Activated CD4-positive, alpha-beta T cell treated with anti-CD3 and anti-CD28 coated beads, Interleukin-2, amount 50 U/mL, for 1 hour (primary cell): Measurements from ENCODE around the gene ZNF138.
"Not testable (repeated sequence)": the region's sequence is repeated elsewhere in the genome, so short reads cannot be mapped to it uniquely, and the experiment has no call there.

ENCODE experiments used
- DNase-seq: peaks from one replicate; pipeline ENCODE4 v3.0.0-alpha.2; 2020

The ZNF138 gene

DNA sequence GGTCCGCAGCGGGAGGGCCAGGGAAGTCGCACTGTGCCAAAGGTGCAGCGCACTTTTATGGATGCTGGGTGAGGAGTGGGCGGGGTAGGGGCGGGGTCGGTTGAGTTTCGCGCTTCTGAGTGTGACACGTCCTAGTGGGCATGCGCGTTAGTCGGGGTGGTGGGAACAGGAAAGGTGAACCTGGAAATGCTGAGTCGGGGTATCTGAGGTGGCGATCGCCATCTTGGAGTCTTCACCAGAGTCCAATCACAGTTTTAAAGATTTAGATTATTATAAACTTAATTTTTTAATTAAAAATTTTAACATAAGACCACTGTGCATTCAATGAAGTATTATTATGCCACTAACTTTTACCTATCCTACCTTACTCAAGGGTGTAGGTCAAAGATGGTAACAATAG lies 45.7 kb downstream of the ZNF138 start:
- DNase-seq: no peak

DNA sequence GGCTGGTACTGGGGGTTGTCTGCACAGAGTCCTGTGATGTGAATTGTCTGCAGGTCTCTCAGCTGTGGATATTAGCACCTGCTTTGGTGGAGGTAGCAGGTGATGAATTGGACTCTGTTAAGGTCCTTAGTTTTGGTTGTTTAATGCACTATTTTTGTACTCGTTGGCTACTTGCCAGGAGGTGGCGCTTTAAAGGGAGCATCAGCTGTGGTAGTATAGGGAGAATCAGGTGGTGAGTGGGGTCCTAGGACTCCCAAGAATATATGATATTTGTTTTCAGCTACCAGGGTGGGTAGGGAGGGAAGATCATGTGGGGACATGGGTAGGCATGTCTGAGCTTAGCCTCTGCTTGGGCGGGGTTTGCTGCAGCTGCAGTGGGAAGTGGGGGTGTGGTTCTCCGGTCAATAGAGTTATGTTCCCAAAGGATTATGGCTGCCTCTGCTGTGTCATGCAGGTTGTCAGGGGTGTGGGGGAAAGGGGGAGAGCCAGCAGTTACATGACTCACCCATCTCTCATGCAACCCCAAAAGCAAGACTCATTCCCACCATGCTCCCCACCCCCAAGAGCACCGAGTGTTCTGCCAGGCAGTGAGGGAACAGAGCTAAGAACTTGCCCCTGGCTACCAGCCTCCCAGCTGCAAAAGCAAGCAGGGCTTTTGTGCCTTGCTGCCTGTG lies 55.2 kb downstream of the ZNF138 start:
- no peak for DNase-seq

DNA sequence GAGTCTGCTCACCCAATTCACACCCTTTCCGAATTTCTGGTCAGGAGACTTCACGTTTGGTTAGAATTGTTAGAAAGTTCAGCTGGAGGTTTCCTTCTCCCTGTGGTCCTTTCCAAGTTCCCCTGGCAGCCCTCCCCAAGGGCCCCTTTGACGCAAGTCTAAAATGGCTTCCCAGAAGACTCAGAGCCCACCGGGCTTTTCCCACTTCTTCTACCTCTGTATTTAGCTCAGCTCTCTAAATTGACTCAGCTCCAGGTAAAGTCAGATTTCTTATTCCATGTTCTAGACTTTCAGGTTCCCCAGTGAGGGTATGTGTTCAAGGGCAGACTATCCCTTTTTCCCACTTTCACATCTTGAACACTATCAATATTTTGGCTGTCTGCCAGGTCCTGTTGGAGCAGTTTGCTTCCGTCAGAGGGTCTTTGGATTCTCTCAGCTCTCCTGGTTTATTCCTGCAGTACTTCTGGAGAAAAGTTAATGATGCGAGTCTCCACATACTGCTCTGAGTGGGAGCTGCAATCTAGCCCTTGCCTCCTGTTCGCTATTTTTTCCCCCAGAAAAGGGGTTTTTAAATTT lies 55.8 kb downstream of the ZNF138 start:
- DNase-seq: no peak

DNA sequence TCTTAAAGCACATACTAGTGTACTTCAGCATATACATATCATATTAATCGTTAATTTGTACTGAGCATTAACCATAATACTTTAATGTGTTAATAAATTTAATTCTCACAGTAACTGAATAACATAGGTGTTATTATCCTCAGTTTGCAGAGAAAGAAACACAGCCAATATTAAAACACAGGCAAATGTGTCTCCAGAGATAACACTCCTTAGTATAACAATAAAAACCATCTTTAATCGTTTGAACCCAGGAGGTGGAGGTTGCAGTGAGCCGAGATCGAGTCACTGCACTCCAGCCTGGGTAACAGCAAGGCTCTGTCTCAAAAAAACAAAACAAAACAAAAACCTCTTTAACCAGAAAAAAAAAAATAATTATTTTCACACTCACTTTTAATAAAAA lies 59.5 kb downstream of the ZNF138 start:
- DNase-seq: no peak

DNA sequence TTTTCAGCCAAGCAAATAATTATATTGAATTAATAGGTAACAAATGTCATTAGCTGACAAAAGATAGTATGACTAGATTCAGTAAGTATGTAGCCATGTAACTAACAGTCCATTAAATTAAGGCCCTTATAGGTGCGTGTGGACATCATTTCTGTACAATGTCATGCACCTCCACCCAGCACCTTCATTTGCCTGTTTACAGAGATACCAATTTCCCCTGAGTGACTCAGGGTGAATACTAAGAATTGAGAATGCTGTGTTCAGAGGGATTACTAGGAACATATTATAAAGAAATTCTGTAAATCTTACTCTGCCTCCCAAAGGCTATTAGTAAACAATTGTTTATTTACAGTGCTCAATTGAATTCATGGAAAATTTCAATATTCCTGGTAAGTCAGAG lies 60.7 kb downstream of the ZNF138 start:
- DNase-seq: no peak

DNA sequence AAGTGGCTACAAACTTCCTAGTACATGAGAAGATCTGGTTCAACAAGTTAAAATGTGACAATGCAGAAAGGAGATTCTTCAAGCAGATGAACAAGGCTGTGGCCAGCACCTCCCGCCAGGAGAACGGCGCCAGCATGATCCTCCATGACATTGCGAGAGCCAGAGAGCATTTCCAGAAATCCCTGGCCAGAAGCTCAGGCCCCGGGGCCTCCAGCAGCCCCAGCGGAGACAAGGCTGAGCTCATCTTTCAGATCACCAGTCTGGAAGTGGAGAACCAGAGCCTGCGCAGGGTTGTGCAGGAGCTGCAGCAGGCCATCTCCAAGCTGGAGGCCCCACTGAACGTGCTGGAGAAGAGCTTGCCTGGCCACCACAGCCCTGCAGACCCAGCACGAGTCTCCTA lies 68.8 kb downstream of the ZNF138 start:
- no peak for DNase-seq

DNA sequence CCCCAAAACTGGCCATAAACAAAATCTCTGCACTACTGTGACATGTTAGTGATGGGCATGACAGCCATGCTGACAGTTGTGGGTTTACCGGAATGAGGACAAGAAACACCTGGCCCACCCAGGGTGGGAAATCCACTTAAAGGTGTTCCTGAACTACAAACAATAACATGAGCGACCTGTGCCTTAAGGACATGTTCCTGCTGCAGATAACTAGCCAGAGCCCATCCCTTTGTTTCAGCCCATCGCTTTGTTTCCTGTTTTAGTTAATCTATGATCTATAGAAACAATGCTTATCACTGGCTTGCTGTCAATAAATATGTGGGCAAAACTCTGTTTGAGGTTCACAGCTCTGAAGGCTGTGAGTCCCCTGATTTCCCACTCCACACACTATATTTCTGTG lies 69.3 kb downstream of the ZNF138 start:
- not testable (repeated sequence) for DNase-seq

DNA sequence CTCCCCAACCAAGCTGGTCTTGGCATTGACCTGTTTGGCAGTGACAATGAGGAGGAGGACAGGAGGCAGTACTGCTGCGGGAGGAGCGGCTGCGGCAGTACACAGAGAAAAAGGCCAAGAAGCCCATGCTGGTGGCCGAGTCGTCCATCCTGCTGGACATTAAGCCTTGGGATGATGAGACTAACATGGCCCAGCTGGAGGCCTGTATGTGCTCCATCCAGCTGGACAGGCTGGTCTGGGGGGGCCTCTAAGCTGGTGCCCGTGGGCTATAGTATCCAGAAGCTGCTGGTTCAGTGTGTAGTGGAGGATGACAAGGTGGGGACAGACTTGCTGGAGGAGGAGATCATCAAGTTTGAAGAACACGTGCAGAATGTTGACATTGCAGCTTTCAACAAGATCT lies 69.7 kb downstream of the ZNF138 start:
- no peak for DNase-seq

DNA sequence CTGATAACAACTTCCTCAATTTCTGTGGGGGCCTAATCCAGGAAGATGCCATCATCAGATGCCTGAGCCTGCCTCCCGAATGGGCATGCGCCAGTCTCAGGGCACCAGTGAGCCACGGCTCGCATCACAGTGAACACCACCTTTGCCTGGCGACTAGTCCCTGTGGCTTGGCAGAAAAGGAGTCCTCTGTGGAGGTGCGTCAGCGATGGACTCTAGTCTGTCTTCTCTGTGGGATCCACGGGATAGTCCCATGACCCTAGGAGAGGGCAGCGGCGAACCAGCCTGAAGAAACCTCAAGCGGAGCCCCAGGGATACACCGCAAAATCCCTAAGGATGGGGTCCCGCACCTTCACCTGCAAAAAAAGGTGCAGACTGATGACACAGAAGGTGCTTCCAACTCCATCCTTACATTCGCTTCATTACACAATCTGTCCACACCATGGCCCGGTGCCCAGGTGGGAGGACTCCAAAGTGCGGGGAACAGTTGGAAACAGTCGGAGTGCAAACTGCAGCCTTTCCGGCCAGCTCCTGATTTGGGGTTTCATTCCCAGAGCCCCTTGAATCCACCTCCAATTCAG lies 73.7 kb downstream of the ZNF138 start:
- no peak for DNase-seq

DNA sequence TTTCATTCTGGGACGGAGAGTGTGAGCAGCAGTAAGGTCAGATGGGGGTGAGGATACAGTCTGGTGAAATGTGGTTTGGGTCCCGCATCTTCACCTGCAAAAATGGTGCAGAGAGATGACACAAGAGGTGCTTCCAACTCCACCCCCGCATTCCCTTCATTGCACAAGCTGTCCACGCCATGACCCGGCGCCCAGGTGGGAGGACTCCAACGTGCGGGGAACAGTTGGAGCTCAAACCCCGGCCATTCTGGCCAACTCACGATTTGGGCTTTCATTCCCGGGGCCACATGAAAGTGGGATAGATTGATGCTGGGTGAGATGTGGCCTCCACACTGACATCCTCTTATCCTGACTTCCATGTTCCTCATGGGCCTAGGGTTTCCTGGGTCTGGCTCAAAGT lies 74.3 kb downstream of the ZNF138 start:
- DNase-seq: no peak

DNA sequence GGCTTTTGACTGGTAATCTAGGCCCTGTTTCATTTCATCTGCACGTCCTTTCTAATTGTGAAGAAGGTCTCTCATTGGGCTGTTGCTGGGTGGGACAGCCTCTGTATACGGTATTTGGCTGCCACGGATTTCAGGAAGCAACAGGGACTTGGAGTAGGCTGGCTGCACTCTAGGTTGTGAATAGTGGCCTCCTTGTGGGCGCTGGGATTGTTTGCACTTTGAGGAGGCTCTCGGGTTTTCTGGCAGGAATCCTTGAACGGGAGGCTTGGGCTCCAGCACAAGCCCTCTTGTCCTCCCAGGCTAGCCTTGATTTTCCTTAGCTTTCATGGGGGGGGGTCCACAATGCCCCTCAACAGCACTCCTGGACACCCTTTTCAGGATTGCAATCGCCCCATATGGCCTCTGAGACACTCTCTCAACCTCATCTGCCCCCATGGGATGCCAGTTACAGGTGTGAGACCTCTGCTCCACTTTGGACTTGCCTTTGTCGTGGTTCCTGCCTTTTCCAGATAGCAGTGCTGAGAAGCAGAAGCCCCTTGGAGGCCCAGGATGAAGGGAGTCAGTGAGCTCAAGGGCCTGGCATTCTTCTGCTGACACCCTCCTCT lies 75.0 kb downstream of the ZNF138 start:
- no peak for DNase-seq

DNA sequence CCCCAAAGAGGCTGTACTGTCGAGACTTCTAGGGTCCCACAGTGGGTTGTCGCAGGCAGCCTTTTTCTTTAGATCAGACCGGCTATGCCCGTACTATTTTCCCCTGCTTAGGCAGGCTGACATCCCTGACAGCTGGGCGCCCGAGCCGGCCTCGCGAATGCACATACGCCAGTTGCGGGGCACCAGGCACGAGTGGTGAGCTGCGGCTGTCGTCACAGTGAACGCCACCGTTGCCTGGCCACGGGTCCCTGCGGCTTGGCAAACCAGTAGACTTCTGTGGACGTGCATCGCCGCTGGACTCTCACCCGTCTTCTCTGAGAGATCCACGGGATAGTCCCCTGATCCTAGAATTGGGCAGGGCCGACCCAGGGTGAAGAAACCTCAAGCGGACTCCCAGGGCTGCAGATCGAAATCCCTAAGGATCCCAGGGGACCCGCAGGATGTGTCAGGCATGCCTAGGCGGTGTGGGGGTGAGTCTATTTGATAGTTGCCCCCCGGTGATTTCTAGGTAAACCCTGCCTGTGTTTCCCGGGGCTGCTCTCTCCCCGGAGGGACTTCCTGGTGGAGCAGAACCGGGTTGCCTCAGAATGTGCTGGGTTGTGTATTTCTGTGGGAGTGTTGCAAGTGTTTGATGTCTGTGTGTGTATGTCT lies 75.8 kb downstream of the ZNF138 start:
- DNase-seq: no peak

DNA sequence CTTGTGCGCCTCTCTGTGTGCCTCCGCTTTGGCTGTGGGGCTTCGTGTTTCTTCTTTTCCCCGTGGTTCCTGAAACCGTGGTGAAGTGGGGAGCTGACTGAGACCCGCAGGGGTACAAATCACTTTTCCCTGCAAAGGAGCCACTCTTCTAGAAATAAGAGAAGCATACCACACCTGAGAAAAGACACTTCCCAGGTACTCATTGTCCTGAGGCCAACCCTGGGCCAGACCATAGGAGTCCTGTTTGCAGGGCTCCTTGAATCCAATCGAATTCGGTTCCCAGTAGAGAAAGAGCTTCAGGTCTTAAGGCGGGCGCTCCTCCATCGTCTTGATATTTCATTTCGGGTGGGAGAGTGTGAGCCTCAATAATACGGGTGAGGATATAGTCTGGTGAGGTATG lies 76.4 kb downstream of the ZNF138 start:
- DNase-seq: no peak

DNA sequence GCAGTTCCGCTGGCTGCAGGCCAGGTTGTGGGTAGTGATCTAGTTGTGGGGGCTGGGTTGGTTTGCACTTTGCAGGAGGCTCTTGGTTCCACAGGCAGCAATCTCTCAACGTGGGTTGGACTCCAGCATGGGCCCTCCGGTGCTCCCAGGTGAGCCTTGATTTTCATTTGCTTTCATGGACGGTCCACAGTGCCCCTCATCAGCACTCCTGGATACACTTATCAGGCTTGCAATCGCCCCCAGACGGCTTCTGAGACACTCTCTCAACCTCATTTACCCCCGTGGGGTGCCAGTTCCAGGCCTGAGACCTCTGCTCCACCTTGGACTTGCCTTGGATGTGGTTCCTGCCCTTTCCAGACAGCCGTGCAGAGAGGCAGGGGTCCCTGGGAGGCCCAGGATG lies 77.5 kb downstream of the ZNF138 start:
- no peak for DNase-seq

DNA sequence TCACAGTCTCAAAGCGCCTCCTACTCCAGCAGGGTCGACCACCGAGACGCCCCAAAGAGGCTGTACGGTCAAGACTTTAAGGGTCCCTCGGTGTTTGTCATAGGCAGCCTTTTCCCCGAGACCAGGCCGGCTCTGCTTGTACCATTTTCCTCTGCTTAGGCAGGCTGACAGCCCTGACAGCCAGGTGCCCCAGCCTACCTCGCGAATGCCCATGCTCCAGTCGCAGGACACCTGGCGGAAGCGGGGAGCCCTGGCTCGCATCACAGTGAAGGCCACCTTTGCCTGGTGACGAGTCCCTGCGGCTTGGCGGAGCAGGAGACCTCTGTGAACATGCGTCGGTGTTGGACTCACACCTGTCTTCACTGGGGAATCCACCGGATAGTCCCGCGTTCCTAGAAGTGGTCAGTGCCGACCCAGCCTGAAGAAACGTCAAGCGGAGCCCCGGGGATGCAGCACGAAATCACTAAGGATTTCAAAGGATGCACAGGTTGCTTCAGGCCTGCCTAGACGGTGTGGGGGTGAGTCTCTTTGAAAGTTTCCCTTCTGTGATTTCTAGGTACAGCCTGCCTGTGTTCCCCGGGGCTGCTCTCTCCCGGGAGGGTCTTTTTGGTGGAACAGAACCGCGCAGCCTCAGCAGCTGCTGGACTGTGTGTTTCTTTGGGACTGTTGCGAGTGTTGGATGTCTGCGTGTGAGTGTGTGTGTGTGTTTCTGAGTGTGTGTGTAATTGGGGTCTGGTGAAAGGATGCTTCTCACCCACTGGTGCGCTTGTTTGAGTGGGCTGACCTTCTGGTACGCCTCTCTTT lies 78.3 kb downstream of the ZNF138 start:
- no peak for DNase-seq

DNA sequence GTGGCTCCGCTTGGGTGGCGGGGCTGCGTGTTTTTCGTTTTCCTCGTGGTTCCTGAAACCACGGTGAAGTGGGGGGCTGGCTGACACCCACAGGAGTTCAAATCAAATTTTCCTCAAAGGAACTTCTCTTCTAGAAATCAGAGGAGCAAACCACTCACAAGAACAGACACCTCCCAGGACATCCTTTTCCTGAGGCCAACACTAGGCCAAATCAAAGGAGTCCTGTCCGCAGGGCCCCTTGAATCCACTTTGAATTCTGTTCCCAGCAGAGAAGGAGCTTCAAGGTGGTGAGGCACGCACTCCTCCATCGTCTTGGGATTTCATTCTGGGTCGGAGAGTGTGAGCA lies 78.9 kb downstream of the ZNF138 start:
- DNase-seq: no peak

DNA sequence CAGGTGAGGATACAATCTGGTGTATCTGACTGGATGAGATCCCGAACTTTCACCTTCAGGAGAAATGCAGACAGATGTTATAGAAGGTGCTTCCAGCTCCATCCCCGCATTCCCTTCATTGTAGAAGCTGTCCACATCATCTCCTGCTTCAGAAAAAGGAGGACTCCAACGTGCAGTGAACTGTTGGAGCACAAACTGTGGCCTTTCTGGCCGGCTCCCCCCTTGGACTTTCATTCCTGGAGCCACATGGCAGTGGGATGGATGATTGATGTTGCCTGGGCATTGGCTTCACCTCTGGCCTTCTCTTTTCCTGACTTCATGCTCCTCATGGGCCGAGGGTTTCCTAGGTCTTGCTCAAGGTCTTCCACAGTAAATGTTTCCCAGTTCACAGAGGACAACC lies 79.3 kb downstream of the ZNF138 start:
- no peak for DNase-seq

DNA sequence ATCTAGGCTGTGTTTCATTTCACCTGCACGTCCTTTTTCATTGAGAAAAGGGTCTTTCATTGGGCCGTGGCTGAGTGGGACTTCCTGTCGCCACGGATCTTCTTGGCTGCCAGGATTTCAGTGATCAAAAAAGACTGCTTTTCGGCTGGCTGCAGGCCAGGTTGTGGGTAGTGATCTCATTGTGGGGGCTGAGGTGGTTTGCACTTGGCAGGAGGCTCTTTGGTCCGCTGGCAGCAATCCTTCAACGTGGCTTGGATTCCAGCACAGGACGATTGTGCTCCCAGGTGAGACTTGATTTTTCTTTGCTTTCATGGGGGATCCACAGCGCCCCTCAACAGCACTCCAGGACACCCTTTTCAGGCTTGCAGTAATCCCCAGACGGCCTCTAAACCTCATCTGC lies 79.9 kb downstream of the ZNF138 start:
- no peak for DNase-seq

DNA sequence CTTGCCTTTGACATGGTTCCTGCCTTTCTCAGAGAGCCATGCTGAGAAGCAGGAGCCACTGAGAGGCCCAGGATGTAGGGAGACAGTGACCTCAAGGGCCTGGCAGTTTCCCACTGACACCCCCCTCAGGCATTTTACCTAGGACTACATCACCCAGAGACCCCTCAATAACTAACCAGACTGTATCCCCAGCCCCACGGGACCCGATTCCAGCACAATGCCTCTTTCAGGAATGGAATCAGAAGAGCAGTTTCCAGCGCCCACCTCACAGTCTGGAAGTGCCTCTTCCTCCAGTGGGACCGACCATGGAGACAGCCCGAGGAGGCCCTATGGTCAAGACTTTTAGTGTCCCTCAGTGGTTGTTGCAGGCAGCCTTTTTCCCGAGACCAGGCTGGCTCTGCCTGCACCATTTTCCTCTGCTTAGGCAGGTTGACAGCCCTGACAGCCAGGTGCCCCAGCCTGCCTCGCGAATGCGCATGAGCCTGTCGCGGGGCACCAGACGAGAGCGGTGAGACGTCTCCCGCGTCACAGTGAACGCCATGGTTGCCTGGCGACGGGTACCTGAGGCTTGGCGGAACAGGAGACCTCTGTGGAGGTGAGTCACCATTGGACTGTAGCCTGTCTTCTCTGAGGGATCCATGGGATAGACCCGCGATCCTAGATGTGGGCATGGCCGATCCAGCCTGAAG lies 80.5 kb downstream of the ZNF138 start:
- no peak for DNase-seq

DNA sequence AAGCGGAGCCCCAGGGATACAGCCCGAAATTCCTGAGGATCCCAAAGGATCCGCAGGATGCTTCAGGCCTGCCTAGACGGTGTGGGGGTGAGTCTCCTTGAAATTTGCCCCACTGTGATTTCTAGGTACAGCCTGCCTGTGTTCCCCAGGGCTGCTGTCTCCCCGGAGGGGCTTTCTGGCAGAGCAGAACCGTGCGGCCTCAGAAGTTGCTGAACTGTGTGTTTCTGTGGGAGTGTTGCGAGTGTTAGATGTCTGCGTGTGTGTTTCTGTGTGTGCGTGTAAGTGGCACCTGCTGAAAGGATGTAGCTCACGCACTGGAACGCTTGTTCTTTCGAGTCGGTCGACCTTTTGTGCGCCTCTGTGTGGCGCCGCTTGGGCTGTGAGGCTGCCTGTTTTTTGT lies 81.0 kb downstream of the ZNF138 start:
- no peak for DNase-seq

DNA sequence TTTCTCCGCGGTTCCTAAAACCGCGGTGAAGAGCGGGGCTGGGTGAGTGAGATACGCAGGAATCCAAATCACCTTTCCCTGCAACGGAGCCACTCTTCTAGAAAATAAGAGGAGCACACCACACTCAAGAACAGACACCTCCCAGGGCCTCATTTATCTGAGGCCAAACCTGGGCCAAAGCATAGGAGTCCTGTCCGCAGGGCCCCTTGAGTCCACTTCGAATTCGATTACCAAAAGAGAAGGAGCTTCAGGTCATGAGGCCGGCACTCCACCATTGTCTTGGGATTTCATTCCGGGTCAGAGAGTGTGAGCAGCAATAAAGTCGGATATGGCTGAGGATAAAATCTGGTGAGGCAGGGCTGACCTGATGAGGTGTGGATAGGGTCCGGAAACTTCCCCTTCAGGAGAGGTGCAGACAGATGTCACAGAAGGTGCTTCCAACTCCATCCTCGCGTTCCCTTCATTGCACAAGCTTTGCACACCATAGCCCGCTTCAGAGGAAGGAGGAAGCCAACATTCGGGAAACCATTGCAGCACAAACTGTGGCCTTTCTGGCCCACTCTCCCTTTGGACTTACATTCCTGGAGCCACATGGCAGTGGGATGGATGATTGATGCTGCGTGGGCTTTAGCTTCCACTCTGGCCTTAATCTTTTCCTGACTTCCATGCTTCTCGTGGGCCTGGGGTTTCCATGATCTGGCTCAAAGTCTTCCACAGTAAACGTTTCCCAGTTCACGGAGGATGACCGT lies 81.6 kb downstream of the ZNF138 start:
- no peak for DNase-seq
